NCI-H2227 (cell line): ENCODE measurements around the gene ALDH1A1.
"Not testable (repeated sequence)": the region's sequence is repeated elsewhere in the genome, so short reads cannot be mapped to it uniquely, and the experiment has no call there.

Experiments
- DNase-seq: peaks from one replicate; lab custom pipeline; 2025; ENCODE audit not compliant: unreplicated experiment; lab: John Stamatoyannopoulos, UW

The ALDH1A1 gene

GRCh38 chr9:72943844-72944462 lies 8.9 kb downstream of the ALDH1A1 start:
- DNase-seq = no peak

GRCh38 chr9:72942451-72942850 lies 10.4 kb downstream of the ALDH1A1 start:
- no peak for DNase-seq

- not testable (repeated sequence) for DNase-seq
Measured at GRCh38 chr9:72939581-72939980, 13.3 kb downstream of the ALDH1A1 start.

GRCh38 chr9:72937545-72937944 lies 15.3 kb downstream of the ALDH1A1 start:
- no peak for DNase-seq

- DNase-seq = no peak
Measured at GRCh38 chr9:72936679-72937078, 16.2 kb downstream of the ALDH1A1 start.

GRCh38 chr9:72936266-72936665 lies 16.6 kb downstream of the ALDH1A1 start:
- DNase-seq = no peak

- no peak for DNase-seq
Measured at GRCh38 chr9:72935595-72935994, 17.3 kb downstream of the ALDH1A1 start.

GRCh38 chr9:72933730-72934665 lies 18.9 kb downstream of the ALDH1A1 start:
- no peak for DNase-seq

GRCh38 chr9:72932619-72933018 lies 20.2 kb downstream of the ALDH1A1 start:
- no peak for DNase-seq

GRCh38 chr9:72931897-72932296 lies 21.0 kb downstream of the ALDH1A1 start:
- DNase-seq = no peak

GRCh38 chr9:72931437-72931836 lies 21.4 kb downstream of the ALDH1A1 start:
- no peak for DNase-seq

- DNase-seq = no peak
Measured at GRCh38 chr9:72930828-72931227, 22.0 kb downstream of the ALDH1A1 start.

- no peak for DNase-seq
Measured at GRCh38 chr9:72929542-72929941, 23.3 kb downstream of the ALDH1A1 start.

- DNase-seq = no peak
Measured at GRCh38 chr9:72928042-72928507, 24.8 kb downstream of the ALDH1A1 start.

GRCh38 chr9:72926506-72926905 lies 26.3 kb downstream of the ALDH1A1 start:
- DNase-seq = no peak

GRCh38 chr9:72925891-72926290 lies 27.0 kb downstream of the ALDH1A1 start:
- no peak for DNase-seq

- no peak for DNase-seq
Measured at GRCh38 chr9:72925126-72925789, 27.6 kb downstream of the ALDH1A1 start.

- no peak for DNase-seq
Measured at GRCh38 chr9:72924154-72924790, 28.6 kb downstream of the ALDH1A1 start.

GRCh38 chr9:72923077-72923476 lies 29.8 kb downstream of the ALDH1A1 start:
- DNase-seq = no peak

- no peak for DNase-seq
Measured at GRCh38 chr9:72921888-72922654, 30.8 kb downstream of the ALDH1A1 start.
